Stimulated activated CD8-positive, alpha-beta memory T cell treated with anti-CD3 and anti-CD28 coated beads, Interleukin-4, amount 100 ng/mL, for 48 hours (primary cell): ENCODE measurements around the gene NFIX.

Source experiments
- DNase-seq: peaks from one replicate; pipeline ENCODE4 v3.0.0-alpha.2; 2020

The NFIX gene

GRCh38 chr19:13134626-13135025 lies 139.4 kb downstream of the NFIX start:
- DNase-seq, result no peak

GRCh38 chr19:13135068-13136062 lies 140.1 kb downstream of the NFIX start:
- no peak for DNase-seq

GRCh38 chr19:13137290-13137794 lies 142.1 kb downstream of the NFIX start:
- no peak for DNase-seq

GRCh38 chr19:13138171-13138915 lies 143.1 kb downstream of the NFIX start:
- DNase-seq, result no peak

- no peak for DNase-seq
These were observed 143.6 kb downstream of the NFIX start for GRCh38 chr19:13138916-13139198.

GRCh38 chr19:13139633-13140311 lies 144.5 kb downstream of the NFIX start:
- no peak for DNase-seq

GRCh38 chr19:13146763-13147563 lies 151.7 kb downstream of the NFIX start:
- DNase-seq, result no peak
